AG04449 (cell line): ENCODE measurements around the gene DNAAF1.

ENCODE experiments used
- CTCF ChIA-PET: fragments of 350-600 bp; formaldehyde crosslinking; extraction: SDS; loops from one replicate; lab custom pipeline; 2021; ENCODE audit warnings: antibody characterized with exemption; lab: Yijun Ruan, JAX
- POLR2A ChIA-PET: fragments of 400-600, 350-600 bp; formaldehyde crosslinking; extraction: SDS; loops from one replicate; lab custom pipeline; 2020; ENCODE audit warnings: antibody characterized with exemption, inconsistent platforms; lab: Yijun Ruan, JAX
- DNase-seq: peaks from one replicate; pipeline ENCODE4 v3.0.0-alpha.2; 2010; ENCODE audit warnings: low read depth, low spot score
- H3K4me3 ChIP-seq: 2 replicates; pipeline ENCODE4 v1.5.1; 2011; ENCODE audit warnings: low read depth, mild to moderate bottlenecking, control low read depth, low read length
- CTCF ChIP-seq: IDR thresholded peaks from one replicate; pipeline ENCODE4 v1.5.1; 2011; ENCODE audit warnings: mild to moderate bottlenecking, moderate library complexity, low read length, control low read depth, inconsistent platforms; ENCODE audit not compliant: insufficient read depth; ENCODE audit errors: missing control alignments

Gene DNAAF1

GRCh38 chr16:84178892-84179611, 33.9 kb downstream of the DNAAF1 start:
- ChIA-PET POLR2A (no interaction called here), CTCF (interaction anchor here (1.1 to 7.8 kb wide), 7 partner anchors 7 to 305 kb away, joined by 3 to 116 read pairs (median 5); partner anchors contain the start of genes MBTPS1 and TAF1C)
- no peak for TF ChIP-seq CTCF
- DNase-seq, result no peak
- H3K4me3 ChIP-seq, result no peak overlapping the region

- ChIA-PET CTCF (interaction anchor here (1.4 to 7.8 kb wide), 4 partner anchors 7 to 128 kb away, joined by 4 to 116 read pairs (median 7); partner anchors contain the start of gene TAF1C), POLR2A (no interaction called here)
- DNase-seq, result no peak
- no peak for TF ChIP-seq CTCF
- H3K4me3 ChIP-seq, result no peak overlapping the region
Observed at GRCh38 chr16:84179612-84180320, 34.7 kb downstream of the DNAAF1 start.

- H3K4me3 ChIP-seq, result no peak overlapping the region
- ChIA-PET CTCF (interaction anchor here (1.9 kb wide), 1 partner anchor 96 kb away, joined by 9 read pairs; no protein-coding TSS in a partner anchor), POLR2A (no interaction called here)
- DNase-seq, result no peak
- no peak for TF ChIP-seq CTCF
Observed at GRCh38 chr16:84180519-84181140, 35.5 kb downstream of the DNAAF1 start.

- no peak overlapping the region for H3K4me3 ChIP-seq
- ChIA-PET CTCF (interaction anchor here (0.8 to 1.2 kb wide), 3 partner anchors 96 to 225 kb away, joined by 3 to 4 read pairs (median 4); no protein-coding TSS in a partner anchor), POLR2A (no interaction called here)
- no peak for DNase-seq
- TF ChIP-seq CTCF, result no peak
Observed at GRCh38 chr16:84181144-84181915, 36.2 kb downstream of the DNAAF1 start.

GRCh38 chr16:84182104-84182503, 37.0 kb downstream of the DNAAF1 start:
- H3K4me3 ChIP-seq, result no peak overlapping the region
- DNase-seq, result no peak
- ChIA-PET CTCF (interaction anchor here (0.8 to 1.2 kb wide), 3 partner anchors 95 to 226 kb away, joined by 3 to 4 read pairs (median 4); no protein-coding TSS in a partner anchor), POLR2A (no interaction called here)
- TF ChIP-seq CTCF, result no peak
